IPS-15b (cell line): Measurements from ENCODE around the gene CDH12.
"Not testable (repeated sequence)": the region's sequence is repeated elsewhere in the genome, so short reads cannot be mapped to it uniquely, and the experiment has no call there.

ENCODE experiments used
- H3K27me3 ChIP-seq: one replicate; pipeline ENCODE4 v1.6.1; 2013; ENCODE audit warnings: low read length; ENCODE audit not compliant: control insufficient read depth, insufficient read depth
- H3K36me3 ChIP-seq: one replicate; pipeline ENCODE4 v1.6.1; 2013; ENCODE audit warnings: low read length; ENCODE audit not compliant: control insufficient read depth, insufficient read depth
- H3K4me1 ChIP-seq: one replicate; pipeline ENCODE4 v1.6.1; 2013; ENCODE audit warnings: mild to moderate bottlenecking, low read length; ENCODE audit not compliant: control insufficient read depth, insufficient read depth
- H3K4me3 ChIP-seq: one replicate; pipeline ENCODE4 v1.5.1; 2013; ENCODE audit warnings: low read depth, low read length
- H3K9ac ChIP-seq: one replicate; pipeline ENCODE4 v1.6.1; 2013; ENCODE audit warnings: low read depth, mild to moderate bottlenecking, low read length
- H3K9me3 ChIP-seq: one replicate; pipeline ENCODE4 v1.6.1; 2013; ENCODE audit warnings: mild to moderate bottlenecking, low read length; ENCODE audit not compliant: control insufficient read depth, insufficient read depth

The CDH12 gene

GRCh38 chr5:22187632-22188228, 665.4 kb downstream of the CDH12 start:
- H3K4me1 ChIP-seq, H3K4me3 ChIP-seq, H3K36me3 ChIP-seq, H3K9me3 ChIP-seq, H3K9ac ChIP-seq, H3K27me3 ChIP-seq: not testable (repeated sequence)

GRCh38 chr5:22169226-22169625, 683.9 kb downstream of the CDH12 start:
- H3K36me3 ChIP-seq, H3K4me3 ChIP-seq, H3K27me3 ChIP-seq, H3K4me1 ChIP-seq, H3K9ac ChIP-seq, H3K9me3 ChIP-seq: not testable (repeated sequence)

GRCh38 chr5:22168704-22169103, 684.4 kb downstream of the CDH12 start:
- H3K9ac ChIP-seq, H3K36me3 ChIP-seq, H3K9me3 ChIP-seq, H3K4me3 ChIP-seq, H3K4me1 ChIP-seq, H3K27me3 ChIP-seq: not testable (repeated sequence)

- not testable (repeated sequence) for H3K27me3 ChIP-seq
These were observed 687.2 kb downstream of the CDH12 start for GRCh38 chr5:22165931-22166330.

GRCh38 chr5:22164910-22165748, 688.0 kb downstream of the CDH12 start:
- not testable (repeated sequence) for H3K9me3 ChIP-seq, H3K4me3 ChIP-seq, H3K9ac ChIP-seq, H3K4me1 ChIP-seq, H3K27me3 ChIP-seq, H3K36me3 ChIP-seq

More at GRCh38 chr5:22165931-22166330, 687.2 kb downstream of the CDH12 start:
- not testable (repeated sequence) for H3K9me3 ChIP-seq, H3K36me3 ChIP-seq, H3K9ac ChIP-seq, H3K4me3 ChIP-seq, H3K4me1 ChIP-seq

GRCh38 chr5:22156953-22157352, 696.2 kb downstream of the CDH12 start:
- not testable (repeated sequence) for H3K9ac ChIP-seq, H3K4me3 ChIP-seq, H3K27me3 ChIP-seq, H3K4me1 ChIP-seq, H3K9me3 ChIP-seq, H3K36me3 ChIP-seq

- H3K36me3 ChIP-seq, H3K4me1 ChIP-seq, H3K4me3 ChIP-seq, H3K27me3 ChIP-seq, H3K9me3 ChIP-seq, H3K9ac ChIP-seq: not testable (repeated sequence)
These were observed 698.4 kb downstream of the CDH12 start for GRCh38 chr5:22154779-22155178.

- not testable (repeated sequence) for H3K36me3 ChIP-seq, H3K27me3 ChIP-seq, H3K9me3 ChIP-seq, H3K4me1 ChIP-seq, H3K9ac ChIP-seq, H3K4me3 ChIP-seq
These were observed 701.3 kb downstream of the CDH12 start for GRCh38 chr5:22151801-22152200.

- not testable (repeated sequence) for H3K36me3 ChIP-seq
These were observed 712.7 kb downstream of the CDH12 start for GRCh38 chr5:22140418-22140817.

GRCh38 chr5:22139662-22140300, 713.4 kb downstream of the CDH12 start:
- H3K9me3 ChIP-seq, H3K4me1 ChIP-seq, H3K27me3 ChIP-seq, H3K4me3 ChIP-seq, H3K9ac ChIP-seq, H3K36me3 ChIP-seq: not testable (repeated sequence)

More at GRCh38 chr5:22140418-22140817, 712.7 kb downstream of the CDH12 start:
- not testable (repeated sequence) for H3K4me3 ChIP-seq, H3K9me3 ChIP-seq, H3K9ac ChIP-seq, H3K27me3 ChIP-seq, H3K4me1 ChIP-seq

GRCh38 chr5:22111320-22111719, 741.8 kb downstream of the CDH12 start:
- H3K4me3 ChIP-seq: no peak overlapping the region
- H3K27me3 ChIP-seq: no peaks in the 10 kb centered on the region
- H3K9me3 ChIP-seq: no peaks in the 10 kb centered on the region

GRCh38 chr5:22109315-22109714, 743.8 kb downstream of the CDH12 start:
- Histone ChIP-seq H3K9ac (no peak overlapping the region), H3K36me3 (no peaks in the 10 kb centered on the region), H3K9me3 (no peaks in the 10 kb centered on the region), H3K27me3 (no peaks in the 10 kb centered on the region), H3K4me3 (no peak overlapping the region), H3K4me1 (no peaks in the 10 kb centered on the region)

More at GRCh38 chr5:22111320-22111719, 741.8 kb downstream of the CDH12 start:
- Histone ChIP-seq H3K36me3 (no peaks in the 10 kb centered on the region), H3K4me1 (no peaks in the 10 kb centered on the region), H3K9ac (no peak overlapping the region)
